ENCODE measurements around the gene ADAMTS9.

- TF ChIP-seq POLR2A (IDR thresholded peaks at IDR 0.05) (no peak), CTCF (IDR thresholded peaks at IDR 0.05 in 4 of 5, conservative IDR thresholded peaks at IDR 0.05 in 1 of 5) (no peak)
Observed at GRCh38 chr3:64621726-64622395, 65.9 kb downstream of the ADAMTS9 start.
